K562 (cell line): ENCODE data around the gene NPTXR. TPM values are rescaled to one million over a fixed set of nuclear protein-coding genes. Genes with fewer than 3 reads are reported as not detected.

Source experiments
- CREB5 ChIP-seq: fragments of 250-450 bp; sonication (Bioruptor Pico); IDR thresholded peaks from 2 replicates; pipeline ENCODE4 v1.5.0; 2020; ENCODE audit warnings: mild to moderate bottlenecking
- FIP1L1 ChIP-seq: fragments of 200-400 bp; formaldehyde crosslinking; IDR thresholded peaks from 2 replicates; pipeline ENCODE4 v1.6.1; 2018; ENCODE audit warnings: mild to moderate bottlenecking, low read depth, low read length; ENCODE audit not compliant: poor library complexity, severe bottlenecking
- FOSL1 ChIP-seq: fragments of 200-800 bp; sonication (Bioruptor generic); conservative IDR thresholded peaks from 2 replicates; pipeline ENCODE4 v1.6.1; 2016; ENCODE audit warnings: missing genetic modification characterization, missing compliant biosample characterization
- HMGXB4 ChIP-seq: sonication (generic); formaldehyde crosslinking; IDR thresholded peaks from 2 replicates; pipeline ENCODE4 v1.8.1; 2023; ENCODE audit warnings: mild to moderate bottlenecking, missing genetic modification reagents
- HNRNPL ChIP-seq: fragments of 200-400 bp; formaldehyde crosslinking; IDR thresholded peaks from 2 replicates; pipeline ENCODE4 v1.6.1; 2017; ENCODE audit warnings: low read depth, mild to moderate bottlenecking, low read length
- JUN ChIP-seq, 2 experiments: sonication (generic) in 1 of 2; formaldehyde crosslinking in 1 of 2; IDR thresholded peaks; 2 replicates each; pipeline versions ENCODE4 v1.6.1 to v1.8.0; 2012 to 2022; ENCODE audit warnings: borderline replicate concordance in 2 of 2, mild to moderate bottlenecking in 2 of 2, improper control_type of control experiment in 1 of 2, low read depth in 1 of 2, low read length in 1 of 2, missing genetic modification reagents in 1 of 2
- JUND ChIP-seq, 2 experiments: IDR thresholded peaks; 2 replicates in 1 of 2; 3 replicates in 1 of 2; pipeline ENCODE4 v1.6.1; 2011; ENCODE audit warnings: borderline replicate concordance in 2 of 2, low read depth in 2 of 2, low read length in 2 of 2, improper control_type of control experiment in 1 of 2, missing biosample characterization in 1 of 2, missing genetic modification characterization in 1 of 2, missing genetic modification reagents in 1 of 2
- KDM1A ChIP-seq, 2 experiments: fragments of 450-650 bp; IDR thresholded peaks; 2 replicates each; pipeline ENCODE4 v1.6.1; 2016; ENCODE audit warnings: mild to moderate bottlenecking in 2 of 2
- NCOA6 ChIP-seq: fragments of 450-650 bp; IDR thresholded peaks from 2 replicates; pipeline ENCODE4 v1.6.1; 2017; ENCODE audit warnings: mild to moderate bottlenecking
- NFYB ChIP-seq: IDR thresholded peaks from 2 replicates; pipeline ENCODE4 v1.6.1; 2011; ENCODE audit warnings: mild to moderate bottlenecking, moderate library complexity; ENCODE audit not compliant: insufficient read length; ENCODE audit errors: extremely low read depth
- PHB ChIP-seq: fragments of 250-450 bp; sonication (Bioruptor Pico); IDR thresholded peaks from 2 replicates; pipeline ENCODE4 v1.5.0; 2021
- SETDB1 ChIP-seq: IDR thresholded peaks from one replicate; pipeline ENCODE4 v1.6.1; 2012; ENCODE audit warnings: low read length, control low read depth, inconsistent platforms
- SIN3A ChIP-seq, 2 experiments: fragments of 150-350 bp in 1 of 2; IDR thresholded peaks; 2 replicates each; pipeline ENCODE4 v1.6.1; 2011 to 2016; ENCODE audit warnings: borderline replicate concordance in 2 of 2, low read depth in 2 of 2, low read length in 2 of 2, mild to moderate bottlenecking in 2 of 2, moderate library complexity in 2 of 2; ENCODE audit not compliant: control insufficient read depth in 1 of 2
- SIN3B ChIP-seq: fragments of 450-650 bp; IDR thresholded peaks from 2 replicates; pipeline ENCODE4 v1.6.1; 2017; ENCODE audit warnings: low read depth, mild to moderate bottlenecking, moderate library complexity
- TFAM ChIP-seq: fragments of 250-450 bp; sonication (Bioruptor Pico); conservative IDR thresholded peaks from 2 replicates; pipeline ENCODE4 v1.5.0; 2021; ENCODE audit warnings: mild to moderate bottlenecking, moderate library complexity
- polyA plus RNA-seq, 8 experiments: library from polyadenylated mRNA; depleted of rRNA in 4 of 8; stranded (reverse) in 5 of 8; unstranded in 3 of 8; fragments of >200 nt; fragmentation: Nextera tagmentation in 2 of 8; fragmentation: Illumina TruSeq in 1 of 8; extraction: Ambion mirVana in 2 of 8; extraction: Trizol in 1 of 8; gene quantifications; 2 replicates each; pipeline versions ENCODE4 v1.2.1 to v1.2.3, GENCODE V29; 2011 to 2014; ENCODE audit warnings: inconsistent platforms in 1 of 8, missing spikeins in 1 of 8
- total RNA-seq, 7 experiments: library from RNA; depleted of rRNA in 6 of 7; stranded (reverse); fragments of >200 nt in 6 of 7; fragmentation: Illumina TruSeq in 2 of 7; extraction: Trizol in 2 of 7; gene quantifications; 2 replicates each; pipeline versions ENCODE4 v1.2.1 to v1.2.3, GENCODE V29; 2011 to 2021; ENCODE audit warnings: low replicate concordance in 1 of 7
- TF ChIP-seq, protein P1 (sequence below): fragments of 250-450 bp; sonication (Bioruptor Pico); IDR thresholded peaks from 2 replicates; pipeline ENCODE4 v1.5.0; 2021; ENCODE audit warnings: mild to moderate bottlenecking, borderline replicate concordance
- TF ChIP-seq, protein P2 (sequence below): fragments of 250-450 bp; sonication (Bioruptor Pico); IDR thresholded peaks from 2 replicates; pipeline ENCODE4 v1.6.1; 2021; ENCODE audit warnings: mild to moderate bottlenecking
- TF ChIP-seq, protein P3 (sequence below), 2 experiments: IDR thresholded peaks; 2 replicates each; pipeline ENCODE4 v1.6.1; 2012; ENCODE audit warnings: improper control_type of control experiment in 2 of 2, low read depth in 2 of 2, low read length in 2 of 2, borderline replicate concordance in 1 of 2

NPTXR gene
- total and polyA plus RNA-seq, 9 of the 15 experiments (the other 6 are each of a cell fraction or from before 2014, with no cell fraction given) = 0.01 to 3.1 (median 1.1) TPM

DNA sequence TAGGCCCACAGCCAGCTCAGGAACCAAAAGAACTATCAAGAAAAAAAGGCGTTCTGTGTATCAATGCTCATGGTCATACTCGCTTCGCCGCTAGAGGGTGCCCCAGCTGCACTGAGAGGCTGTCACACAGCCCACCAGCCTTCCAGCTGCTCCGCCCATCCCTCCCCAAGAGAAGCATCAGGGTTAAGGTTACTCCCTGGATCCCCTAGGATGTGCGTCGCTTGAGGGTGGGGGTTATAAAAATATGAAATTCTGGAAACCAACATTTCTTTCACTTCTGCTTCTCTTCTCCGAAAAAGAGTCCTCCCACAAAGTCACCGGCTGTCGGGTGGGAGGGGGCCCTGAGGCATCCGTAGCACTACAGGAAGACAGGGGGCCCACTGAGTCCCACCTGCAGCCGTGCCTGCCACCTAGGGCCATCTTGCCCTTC lies 26.5 kb upstream of the NPTXR start (continued):
- TF ChIP-seq JUN (IDR thresholded peaks at IDR 0.05; ENCODE audit: borderline replicate concordance, low read depth, low read length) (no peak), JUN (CRISPR knock-in tag; IDR thresholded peaks at IDR 0.05; ENCODE audit: borderline replicate concordance) (no peak), CREB5 (CRISPR knock-in tag) (no peak), JUND (IDR thresholded peaks at IDR 0.05; ENCODE audit: borderline replicate concordance, low read depth, low read length) (0 out of 2 replicates have a peak, but pooled peaks have one; percentile 18), JUND (tag; IDR thresholded peaks at IDR 0.05; ENCODE audit: borderline replicate concordance, low read depth, low read length) (no peak), SIN3A (IDR thresholded peaks at IDR 0.05; ENCODE audit: borderline replicate concordance in 2 of 2, control insufficient read depth in 1 of 2, low read depth in 2 of 2, low read length in 2 of 2) (peak in 1 of 2 experiments; percentile 59; a peak in 1 of 4 replicates), NCOA6 (no peak), PHB (no peak), KDM1A (IDR thresholded peaks at IDR 0.05) (peak in 1 of 2 experiments; percentile 23; a peak in 1 of 4 replicates), FOSL1 (tag) (no peak), NFYB (no peak), SETDB1 (no peak), HMGXB4 (CRISPR knock-in tag) (no peak), SIN3B (no peak), HNRNPL (no peak), FIP1L1 (no peak), TFAM (CRISPR knock-in tag) (no peak)
- TF ChIP-seq, protein P1, sequence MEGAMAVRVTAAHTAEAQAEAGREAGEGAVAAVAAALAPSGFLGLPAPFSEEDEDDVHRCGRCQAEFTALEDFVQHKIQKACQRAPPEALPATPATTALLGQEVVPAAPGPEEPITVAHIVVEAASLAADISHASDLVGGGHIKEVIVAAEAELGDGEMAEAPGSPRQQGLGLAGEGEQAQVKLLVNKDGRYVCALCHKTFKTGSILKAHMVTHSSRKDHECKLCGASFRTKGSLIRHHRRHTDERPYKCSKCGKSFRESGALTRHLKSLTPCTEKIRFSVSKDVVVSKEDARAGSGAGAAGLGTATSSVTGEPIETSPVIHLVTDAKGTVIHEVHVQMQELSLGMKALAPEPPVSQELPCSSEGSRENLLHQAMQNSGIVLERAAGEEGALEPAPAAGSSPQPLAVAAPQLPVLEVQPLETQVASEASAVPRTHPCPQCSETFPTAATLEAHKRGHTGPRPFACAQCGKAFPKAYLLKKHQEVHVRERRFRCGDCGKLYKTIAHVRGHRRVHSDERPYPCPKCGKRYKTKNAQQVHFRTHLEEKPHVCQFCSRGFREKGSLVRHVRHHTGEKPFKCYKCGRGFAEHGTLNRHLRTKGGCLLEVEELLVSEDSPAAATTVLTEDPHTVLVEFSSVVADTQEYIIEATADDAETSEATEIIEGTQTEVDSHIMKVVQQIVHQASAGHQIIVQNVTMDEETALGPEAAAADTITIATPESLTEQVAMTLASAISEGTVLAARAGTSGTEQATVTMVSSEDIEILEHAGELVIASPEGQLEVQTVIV (CRISPR knock-in tag) = no peak
- TF ChIP-seq, protein P2, sequence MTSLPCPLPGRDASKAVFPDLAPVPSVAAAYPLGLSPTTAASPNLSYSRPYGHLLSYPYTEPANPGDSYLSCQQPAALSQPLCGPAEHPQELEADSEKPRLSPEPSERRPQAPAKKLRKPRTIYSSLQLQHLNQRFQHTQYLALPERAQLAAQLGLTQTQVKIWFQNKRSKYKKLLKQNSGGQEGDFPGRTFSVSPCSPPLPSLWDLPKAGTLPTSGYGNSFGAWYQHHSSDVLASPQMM (CRISPR knock-in tag) = no peak
- TF ChIP-seq, protein P3, sequence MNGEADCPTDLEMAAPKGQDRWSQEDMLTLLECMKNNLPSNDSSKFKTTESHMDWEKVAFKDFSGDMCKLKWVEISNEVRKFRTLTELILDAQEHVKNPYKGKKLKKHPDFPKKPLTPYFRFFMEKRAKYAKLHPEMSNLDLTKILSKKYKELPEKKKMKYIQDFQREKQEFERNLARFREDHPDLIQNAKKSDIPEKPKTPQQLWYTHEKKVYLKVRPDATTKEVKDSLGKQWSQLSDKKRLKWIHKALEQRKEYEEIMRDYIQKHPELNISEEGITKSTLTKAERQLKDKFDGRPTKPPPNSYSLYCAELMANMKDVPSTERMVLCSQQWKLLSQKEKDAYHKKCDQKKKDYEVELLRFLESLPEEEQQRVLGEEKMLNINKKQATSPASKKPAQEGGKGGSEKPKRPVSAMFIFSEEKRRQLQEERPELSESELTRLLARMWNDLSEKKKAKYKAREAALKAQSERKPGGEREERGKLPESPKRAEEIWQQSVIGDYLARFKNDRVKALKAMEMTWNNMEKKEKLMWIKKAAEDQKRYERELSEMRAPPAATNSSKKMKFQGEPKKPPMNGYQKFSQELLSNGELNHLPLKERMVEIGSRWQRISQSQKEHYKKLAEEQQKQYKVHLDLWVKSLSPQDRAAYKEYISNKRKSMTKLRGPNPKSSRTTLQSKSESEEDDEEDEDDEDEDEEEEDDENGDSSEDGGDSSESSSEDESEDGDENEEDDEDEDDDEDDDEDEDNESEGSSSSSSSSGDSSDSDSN (IDR thresholded peaks at IDR 0.05; ENCODE audit: borderline replicate concordance in 1 of 2, low read depth in 2 of 2, low read length in 2 of 2) = 0 out of 4 replicates have a peak, but pooled peaks of 1 of the 2 experiments have one; percentile 14
